HL-60/S4 (cell line): ENCODE results near the gene DSCAML1.

ENCODE experiments used
- in situ Hi-C: fragments of 300-500 bp; cut with MboI; formaldehyde crosslinking; loops from 2 replicates; pipeline ENCODE4 v1.14.3; 2022; ENCODE audit warnings: low sequenced_read_pairs

The DSCAML1 gene

DNA sequence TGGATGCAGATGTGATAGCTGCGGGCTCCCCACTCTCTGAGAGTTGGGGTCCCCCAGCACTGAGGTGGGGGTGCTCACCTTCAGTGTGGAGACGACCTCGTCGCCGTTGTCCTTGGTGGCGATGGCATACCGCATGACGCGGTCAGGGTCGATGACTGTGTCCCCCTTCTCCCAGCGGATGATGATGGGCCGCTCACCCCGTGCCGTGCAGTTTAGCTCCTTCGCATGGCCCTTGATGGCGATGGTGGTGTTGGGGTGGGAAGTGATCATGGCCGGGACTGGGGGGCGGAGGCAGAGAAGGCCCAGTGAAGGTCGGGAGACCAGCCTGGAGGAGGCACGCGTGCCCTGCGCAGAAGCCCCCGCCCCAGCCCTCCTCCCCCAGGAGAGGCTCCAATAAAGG is 315.1 kb downstream of the DSCAML1 start:
- in situ Hi-C loops = no loop called here

DNA sequence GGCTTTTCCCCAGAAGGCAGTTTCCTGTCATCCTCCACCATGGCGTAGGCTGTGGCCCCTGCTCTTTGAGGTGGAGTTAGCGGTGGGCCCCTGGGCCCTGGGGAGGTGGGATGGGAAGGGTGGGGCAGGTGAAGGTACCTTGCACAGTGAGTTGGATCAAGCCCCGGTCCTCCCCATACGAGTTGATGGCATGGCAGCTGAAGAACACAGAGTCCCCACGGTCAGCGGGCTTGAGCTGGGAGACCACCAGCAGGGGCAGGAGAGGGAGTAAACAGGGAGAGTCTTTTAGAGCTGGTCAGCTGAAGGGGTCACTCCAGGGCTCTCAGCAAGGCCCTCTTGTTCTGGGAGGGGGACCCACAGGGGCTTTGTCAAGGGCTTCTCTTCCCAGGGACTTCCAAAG is 316.0 kb downstream of the DSCAML1 start:
- in situ Hi-C loops = no loop called here

DNA sequence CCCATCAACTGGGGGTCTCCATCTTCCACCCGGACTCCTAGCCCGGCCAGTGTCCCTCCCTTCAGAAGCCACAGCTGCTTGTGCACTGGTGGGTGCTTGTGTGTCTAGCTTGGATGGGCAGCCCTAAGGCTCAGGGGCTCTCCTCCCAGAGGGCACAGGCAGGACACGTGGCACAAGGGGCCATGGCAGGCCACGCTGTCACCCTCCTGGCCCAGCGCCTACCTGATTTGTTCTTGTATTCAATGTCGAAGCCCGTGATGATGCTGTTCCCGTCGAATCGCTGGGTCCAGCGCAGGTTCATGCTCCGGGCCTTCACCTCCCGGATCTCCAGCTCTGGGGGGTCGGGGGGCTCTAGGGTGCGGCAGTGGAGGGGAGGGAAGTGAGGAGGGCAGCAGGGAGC is 316.8 kb downstream of the DSCAML1 start:
- in situ Hi-C loops = no loop called here

DNA sequence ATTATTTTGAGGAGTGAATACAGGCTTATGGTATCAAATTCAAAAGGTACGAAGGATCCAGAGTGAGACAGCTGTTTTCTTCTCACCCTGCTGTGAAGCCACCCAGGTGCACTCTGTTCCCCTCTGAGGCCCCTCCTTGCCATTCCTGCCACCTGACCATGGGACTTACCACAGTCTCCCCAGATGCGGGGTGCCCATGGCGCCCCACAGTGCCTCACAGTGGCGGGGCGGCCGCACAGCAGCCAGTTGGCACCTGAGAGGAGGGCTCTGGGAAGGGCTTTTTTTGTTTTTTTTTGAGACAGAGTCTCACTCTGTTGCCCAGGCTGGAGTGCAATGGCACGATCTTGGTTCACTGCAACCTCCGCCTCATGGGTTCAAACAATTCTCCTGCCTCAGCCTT is 317.6 kb downstream of the DSCAML1 start:
- in situ Hi-C loops = no loop called here

DNA sequence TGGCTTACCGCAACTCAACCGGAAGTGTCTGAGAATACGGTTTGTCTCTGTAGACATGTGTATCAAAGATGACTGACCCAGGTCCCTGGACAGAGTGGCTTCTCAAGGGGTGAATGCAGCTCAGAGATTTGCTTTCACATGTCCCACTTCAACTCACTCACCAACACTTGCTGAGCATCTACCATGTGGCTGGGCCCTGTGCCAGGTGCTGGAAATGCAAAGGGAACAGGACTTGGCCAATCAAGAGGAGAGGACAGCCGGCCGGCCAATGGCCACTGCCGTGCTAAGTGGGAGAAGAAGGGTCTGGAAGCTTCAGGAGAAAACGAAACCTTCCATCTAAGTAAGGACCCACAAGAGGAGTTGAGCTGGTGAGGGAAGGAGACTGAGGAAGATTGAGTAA is 318.1 kb downstream of the DSCAML1 start:
- in situ Hi-C loops = no loop called here

DNA sequence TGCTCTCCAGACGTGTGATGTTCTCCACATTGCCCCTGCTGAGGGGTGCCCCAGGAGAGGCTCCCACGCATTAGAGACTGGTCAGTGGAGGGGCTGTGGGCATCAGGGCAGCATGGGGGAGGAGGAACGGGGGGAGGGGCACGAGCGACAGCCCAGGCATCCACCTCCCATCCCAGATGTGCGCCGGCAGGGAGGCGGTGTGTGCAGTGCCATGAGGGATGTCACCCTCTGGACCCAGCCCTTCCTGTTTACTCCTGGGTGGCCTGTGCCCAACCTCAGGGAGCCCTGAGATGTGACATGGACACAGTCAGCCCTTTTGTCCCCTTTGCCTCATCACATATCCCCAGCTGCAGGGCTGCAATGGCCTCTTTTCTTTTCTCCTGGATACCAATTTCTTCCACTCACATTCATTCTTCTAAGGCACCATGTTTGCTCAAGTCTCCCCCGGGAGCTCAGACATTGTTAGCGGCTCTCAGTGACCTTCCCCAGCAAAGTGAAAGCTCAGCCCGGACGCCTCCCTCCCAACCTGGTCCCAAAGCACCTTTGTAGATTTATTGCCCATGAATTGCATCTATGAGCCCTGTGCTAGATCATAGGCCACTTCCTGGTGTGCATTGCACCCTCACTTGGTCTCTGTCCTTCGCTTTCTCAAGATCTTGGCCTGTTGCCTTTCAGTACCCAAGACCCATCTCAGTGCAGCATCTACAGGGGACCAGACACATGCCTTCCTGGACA is 318.7 kb downstream of the DSCAML1 start:
- in situ Hi-C loops = no loop called here

DNA sequence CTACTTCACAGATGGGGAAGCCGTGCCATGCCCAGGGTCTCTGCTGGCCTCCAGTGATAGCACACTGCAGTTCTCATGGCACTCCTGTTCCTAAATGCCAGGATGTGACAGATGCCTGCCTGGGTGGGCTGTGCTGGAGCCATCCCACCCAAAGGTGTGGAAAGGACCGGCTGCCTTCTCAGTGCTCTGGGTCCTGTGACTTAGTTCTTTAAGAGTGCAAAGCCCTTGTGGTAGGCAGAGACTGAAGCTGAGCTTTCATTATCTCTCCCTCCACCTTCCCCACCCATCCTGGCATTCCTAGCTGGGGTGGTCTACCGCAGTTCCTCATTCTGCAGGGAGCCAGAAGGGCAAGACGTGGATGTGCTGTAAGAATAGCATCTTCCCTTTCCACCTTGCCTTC is 319.3 kb downstream of the DSCAML1 start:
- in situ Hi-C loops = no loop called here

DNA sequence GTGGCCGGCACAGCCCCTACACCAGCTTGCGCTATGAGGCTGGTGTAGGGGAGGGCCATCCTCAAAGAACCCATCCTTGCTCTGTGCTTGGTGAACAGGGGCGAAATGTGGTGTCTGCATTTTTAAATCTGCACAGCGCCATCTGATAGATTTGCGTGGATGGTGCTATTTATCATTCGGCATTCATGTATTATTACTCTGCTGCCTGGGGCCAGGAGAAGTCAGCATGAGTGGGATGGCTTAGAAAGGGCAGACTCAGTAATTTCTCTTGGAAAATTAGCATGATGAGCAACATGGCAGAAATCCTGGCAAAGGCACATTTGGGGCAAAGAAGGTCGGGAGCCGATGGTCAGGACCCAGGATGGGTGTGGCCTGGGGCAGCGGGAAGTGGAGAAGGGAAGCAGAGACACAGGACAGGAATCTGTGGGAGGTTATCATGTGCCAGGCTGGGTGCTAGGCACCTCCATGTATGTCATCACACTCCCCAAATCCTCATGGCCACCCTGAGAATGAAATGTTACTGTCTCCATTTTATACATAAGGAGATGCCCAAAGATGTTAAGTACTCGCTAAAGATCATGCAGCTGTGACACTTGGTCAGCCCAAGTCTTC is 320.4 kb downstream of the DSCAML1 start:
- in situ Hi-C loops = no loop called here

DNA sequence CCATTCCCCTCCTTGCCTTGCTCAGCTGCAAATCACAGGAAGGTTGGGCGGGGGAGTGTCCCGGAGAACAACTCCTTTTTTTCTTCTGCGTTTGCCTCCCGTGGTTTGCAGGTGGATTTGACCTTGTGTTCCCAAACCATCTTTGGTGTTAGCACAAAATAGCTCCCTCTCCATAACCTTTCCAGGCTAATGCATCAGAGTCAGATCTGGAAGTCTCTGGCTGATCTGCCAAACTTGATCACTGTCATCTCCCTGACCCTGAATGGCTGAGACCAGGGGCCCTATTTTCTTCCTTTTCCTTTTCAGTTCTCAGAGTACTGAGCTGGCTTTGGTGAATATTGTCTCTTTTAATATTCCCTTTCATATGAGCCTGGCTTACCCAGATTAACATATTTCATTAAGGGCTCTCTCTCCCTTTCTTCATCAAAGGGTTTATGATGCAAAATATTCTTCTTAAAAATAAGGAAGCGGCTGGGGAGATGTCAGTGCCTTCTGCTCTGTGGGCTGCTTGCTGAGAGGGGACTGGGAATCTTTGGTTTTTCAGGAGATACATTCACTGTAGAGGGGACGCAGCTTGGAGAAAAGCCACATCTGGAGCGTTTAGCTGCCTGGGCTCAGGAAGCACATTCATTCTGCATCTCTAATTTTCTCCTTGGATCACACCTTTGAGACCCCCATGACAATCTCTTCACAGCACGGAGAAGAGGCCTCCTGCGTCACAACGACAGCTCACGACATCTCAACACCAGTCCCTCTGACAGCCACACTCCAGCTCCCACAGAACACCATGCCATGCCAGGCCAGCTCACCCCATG is 321.1 kb downstream of the DSCAML1 start:
- in situ Hi-C loops = no loop called here

DNA sequence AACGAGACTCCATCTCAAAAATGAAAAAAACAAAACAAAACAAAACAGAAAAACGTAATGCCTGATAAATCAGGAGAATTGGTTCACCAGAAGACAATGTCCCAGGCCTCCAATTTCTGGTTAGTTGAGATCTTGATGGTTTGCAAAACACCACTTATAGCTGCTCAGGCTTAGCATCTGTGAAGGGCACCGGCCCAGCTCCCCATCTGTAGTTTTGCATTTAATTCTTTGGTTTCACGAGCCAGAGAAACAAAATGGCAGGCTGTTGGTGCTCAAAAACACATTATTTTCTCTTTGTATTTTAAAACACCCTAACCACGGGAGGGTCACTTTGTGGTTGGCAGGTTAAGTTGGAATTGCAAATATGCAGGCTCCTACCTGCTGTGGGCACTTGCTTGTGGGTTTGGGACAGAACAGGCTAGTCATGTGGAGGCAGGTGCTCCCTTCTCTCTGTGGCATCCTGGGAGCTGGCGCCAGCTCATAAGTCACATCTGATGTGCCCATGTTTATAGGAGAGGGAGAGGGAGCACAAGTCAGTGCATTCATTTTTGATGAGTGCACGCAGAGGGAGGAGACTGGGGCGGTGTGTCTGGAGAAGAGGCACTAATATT is 323.4 kb downstream of the DSCAML1 start:
- in situ Hi-C loops = no loop called here

DNA sequence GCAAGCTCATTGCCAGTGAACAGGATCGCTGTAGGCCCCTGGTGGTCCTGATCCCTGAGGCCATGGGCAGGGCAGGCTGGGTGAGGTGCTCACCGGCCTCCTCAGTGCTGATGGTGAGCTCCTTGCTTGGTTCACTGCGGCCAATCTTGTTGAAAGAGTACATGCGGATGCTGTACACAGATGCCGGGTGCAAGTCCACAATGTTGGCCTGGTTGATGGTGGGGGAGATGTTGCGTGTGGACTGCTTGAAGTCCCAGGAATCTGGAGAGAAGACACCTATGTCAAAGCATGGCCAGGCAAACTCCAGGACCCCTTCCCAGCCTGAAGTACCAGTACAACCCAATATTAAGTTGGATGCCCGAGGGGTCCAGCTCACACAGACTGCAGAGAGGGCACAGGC is 325.2 kb downstream of the DSCAML1 start:
- in situ Hi-C loops = no loop called here

DNA sequence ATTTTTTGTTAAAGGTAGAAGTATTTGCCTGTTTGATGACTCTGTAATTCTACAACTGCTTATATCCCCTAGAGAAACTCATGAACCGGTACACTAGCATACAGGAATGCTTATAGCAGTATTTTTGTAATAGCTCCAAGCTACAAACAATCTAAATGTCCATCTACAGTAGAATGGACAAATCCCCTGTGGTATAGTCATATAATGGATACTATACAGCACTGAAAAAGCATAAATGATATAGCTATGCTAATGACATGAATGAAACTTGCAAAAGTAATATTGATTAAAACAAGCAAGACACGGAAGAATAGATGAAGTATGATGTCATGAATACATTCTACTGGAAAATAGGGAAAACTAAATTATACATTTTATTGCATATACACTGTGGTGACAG is 326.4 kb downstream of the DSCAML1 start:
- in situ Hi-C loops = no loop called here

DNA sequence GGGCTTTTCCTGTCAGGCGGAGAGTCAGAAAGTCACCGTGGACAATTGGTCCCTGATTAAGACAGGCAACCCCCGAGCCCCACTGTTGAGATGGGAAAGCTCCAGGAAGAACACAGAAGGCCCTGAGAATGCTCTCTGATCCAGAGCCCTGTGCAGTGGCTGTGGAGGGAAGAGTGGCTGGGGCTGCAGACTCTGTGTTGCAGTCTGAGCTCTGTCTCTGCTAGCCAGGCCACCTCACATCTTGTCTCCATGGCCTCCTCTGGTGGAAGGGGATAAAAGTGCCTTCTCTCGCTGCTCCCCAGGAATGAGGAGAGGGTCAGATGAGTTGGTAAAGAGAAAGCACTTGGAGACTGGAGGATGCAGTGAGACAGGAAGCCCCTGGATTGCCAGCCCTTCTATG is 328.1 kb downstream of the DSCAML1 start:
- in situ Hi-C loops = no loop called here

DNA sequence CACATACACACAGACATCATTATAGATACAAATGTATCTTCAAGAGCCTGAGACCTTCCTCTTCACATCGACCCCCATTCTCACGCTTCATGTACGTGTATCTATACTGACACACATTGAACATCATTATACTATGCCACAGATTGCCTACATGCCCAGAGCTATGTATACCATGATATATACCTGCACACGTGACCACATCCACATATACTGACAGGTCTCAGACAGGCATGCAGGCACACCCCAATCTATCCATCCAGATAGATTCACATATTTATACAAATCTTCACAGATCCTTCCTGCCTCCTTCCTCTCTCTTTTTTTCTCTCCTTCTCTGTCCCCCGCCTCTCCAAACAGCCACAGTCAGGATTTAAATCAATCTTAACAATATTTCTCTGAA is 329.2 kb downstream of the DSCAML1 start:
- in situ Hi-C loops = no loop called here

DNA sequence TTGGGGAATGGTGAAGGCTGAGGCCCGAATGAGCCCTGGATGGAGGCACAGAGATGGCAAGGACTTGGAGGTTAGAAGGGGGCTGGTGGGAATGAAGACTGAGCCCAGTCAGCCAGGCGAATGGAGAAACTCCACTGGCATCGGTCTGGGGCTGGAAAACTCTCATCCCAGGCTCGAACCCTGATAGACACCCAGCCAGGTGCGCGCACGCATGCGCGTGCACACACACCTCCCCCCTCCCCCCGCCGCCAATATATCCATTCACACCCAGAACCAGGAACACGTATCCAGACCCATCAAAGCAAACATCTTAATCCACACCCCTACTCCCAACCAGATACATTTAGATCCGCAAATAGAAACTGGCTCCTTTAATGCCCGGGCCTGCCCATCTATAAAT is 330.1 kb downstream of the DSCAML1 start:
- in situ Hi-C loops = no loop called here

DNA sequence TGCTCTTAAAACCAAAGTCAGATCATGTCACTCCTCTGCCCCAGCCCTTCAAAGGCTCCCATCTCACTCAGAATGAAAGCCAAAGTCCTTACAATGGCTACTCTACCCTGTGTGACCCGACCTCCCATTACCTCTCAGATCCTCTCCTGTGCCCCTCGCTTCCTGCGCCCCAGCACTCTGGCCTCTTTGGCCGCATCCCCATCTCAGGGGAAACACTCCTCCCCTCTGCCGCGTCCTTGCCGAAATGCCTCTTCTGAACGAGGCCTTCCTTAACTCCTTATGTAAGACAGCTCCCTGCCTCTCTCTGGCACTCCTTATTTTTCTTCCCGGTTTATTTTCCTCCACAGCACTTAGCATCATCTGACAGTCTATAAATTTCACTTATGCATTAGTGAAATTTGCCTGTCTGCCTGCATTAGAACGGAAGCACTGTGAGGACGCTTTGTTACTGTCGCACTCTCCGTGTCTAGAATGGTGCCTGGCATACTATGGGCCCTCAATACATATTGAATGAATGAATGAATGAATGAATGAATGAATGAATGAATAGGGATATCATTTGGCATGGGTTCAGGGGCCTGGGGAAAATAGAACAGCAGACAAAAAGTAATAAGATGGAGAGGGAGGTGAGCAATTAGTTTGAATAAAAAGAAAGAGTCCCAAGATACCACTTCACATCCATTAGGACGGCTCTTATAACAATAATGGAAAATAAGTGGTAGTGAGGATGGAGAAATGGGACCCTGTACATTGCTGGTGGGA is 331.6 kb downstream of the DSCAML1 start:
- in situ Hi-C loops = no loop called here

DNA sequence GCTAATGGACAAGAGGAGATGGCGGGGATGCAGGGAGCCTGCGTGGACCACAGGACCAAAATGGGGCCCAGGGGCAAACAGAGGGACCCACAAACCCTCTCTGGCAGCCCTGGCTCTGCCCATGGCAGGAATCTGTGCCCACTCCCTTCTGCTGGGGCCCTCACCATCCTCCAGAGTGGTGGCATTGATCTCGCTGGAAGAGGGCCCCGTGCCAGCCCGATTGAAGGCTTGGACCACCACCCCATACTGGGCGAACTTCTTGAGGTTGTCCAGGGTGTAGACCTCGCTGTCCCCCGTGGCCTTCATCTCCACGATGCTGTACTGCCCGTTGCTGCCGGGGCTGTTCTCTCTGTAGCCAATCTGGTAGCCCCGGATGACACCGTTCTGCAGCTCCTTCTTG is 332.2 kb downstream of the DSCAML1 start:
- in situ Hi-C loops = no loop called here

DNA sequence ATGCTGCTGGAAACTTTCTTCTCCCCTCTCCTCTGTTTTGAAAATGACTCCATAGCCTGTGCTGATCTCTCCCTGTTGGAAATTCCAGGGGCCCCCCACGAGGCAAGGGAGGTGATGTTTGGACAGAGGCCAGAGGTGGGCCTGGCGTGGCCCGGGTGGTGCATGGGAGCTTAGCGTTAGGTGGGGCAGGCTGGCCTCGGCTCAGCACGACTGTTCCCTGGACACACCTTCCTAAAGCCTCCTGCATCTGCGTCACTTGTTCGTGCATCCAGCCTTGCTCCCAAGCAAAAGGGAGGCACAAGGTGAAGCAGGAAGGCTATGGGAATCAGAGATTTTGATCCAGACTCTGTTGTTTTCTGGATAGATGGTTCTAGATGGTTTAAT is 334.2 kb downstream of the DSCAML1 start:
- in situ Hi-C loops = no loop called here

DNA sequence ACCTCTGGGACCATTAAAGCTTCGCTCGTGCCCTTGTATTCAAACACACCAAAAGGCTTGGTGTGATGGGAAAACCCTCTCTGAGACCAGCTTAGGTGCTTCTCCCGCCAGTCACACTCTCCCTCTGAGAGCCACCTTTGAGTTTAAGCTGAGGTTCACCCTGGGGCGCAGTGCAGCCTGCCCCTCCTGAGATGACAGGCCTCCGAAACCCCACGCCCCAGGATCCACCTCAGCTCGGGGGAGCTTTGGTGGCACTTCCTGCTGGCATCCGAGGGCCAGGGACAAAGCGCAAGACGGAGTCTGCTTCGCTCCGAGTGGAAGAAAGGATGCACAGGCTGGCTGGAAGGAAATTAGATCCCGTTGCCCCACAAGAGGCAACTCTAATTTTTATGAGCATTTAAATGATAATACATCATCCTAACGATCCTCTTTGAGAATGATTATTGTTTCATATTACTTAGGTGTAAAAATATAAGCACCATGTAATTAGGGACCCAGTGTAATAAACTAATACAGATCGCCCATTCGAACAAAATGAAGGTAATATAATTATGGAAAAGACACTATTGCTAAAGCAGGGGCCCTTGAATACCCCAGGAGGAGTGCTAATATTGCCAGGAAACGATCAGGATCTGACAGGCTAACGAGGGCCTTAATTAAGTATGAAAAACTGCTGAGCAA is 334.7 kb downstream of the DSCAML1 start:
- in situ Hi-C loops = no loop called here

DNA sequence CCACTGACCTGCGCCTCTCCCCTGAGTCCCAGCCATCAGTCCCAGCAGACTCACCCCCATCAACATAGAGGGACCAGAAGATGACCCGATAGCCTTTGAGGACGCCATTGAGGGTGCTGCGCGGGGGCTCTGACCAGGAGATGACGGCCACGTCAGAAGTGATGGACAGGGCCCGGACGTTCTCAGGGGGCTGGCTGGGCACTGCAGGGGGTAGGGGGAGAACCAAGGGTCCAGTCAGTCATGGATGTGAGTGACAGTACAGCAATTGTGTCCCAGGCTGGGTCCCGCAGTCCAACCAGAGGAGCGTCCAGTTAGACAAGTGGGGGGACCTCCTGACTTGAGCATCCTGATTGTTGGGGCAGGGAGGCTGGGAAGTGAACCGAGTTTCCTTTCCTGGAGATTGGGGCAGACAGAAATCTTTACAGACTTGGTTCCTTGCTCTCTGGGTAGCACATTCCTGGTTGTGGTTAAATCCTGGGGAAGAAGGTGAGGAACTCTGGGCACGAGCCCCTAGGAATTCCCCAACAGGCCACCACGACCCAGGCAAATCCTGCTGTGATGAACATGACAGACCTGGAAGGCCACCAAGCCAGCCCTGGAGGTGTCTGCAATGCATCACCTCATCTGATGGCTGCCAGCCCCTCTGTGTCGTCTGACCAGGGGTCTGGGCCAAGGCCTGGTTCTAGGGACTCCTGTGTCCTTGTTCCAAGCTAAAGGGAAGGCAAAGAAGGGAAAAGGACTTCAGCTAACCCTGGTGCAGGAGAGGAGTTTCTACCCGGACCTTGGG is 335.4 kb downstream of the DSCAML1 start:
- in situ Hi-C loops = no loop called here
